K562 (cell line): Measurements from ENCODE around the gene FBXO10. TPM values are rescaled to one million over a fixed set of nuclear protein-coding genes. Genes with fewer than 3 reads are reported as not detected.

Experiments used
- ATAC-seq: fragments of 200-7000 bp; cut with Tn5 transposase; 3 replicates; pipeline ENCODE4 v1.9.1; 2020; ENCODE audit warnings: moderate library complexity
- BruUV-seq: library from RNA; stranded (reverse); fragments of 400-500 nt; replicated peaks from 2 replicates; lab custom pipeline; 2021; lab: Mats Ljungman, UMichigan
- CTCF ChIA-PET: fragments of 300-600 bp; formaldehyde crosslinking; extraction: SDS; loops from one replicate; lab custom pipeline; 2021; ENCODE audit warnings: low intra/inter-chr PET ratio; lab: Yijun Ruan, JAX
- POLR2A ChIA-PET: fragments of 300-600, 350-650 bp; sonication (Branson Sonifier 250); formaldehyde crosslinking; extraction: SDS; loops from one replicate; lab custom pipeline; 2021; ENCODE audit warnings: antibody characterized with exemption, inconsistent platforms; lab: Yijun Ruan, JAX
- DNase-seq, 4 experiments: peaks; one replicate each; pipeline versions ENCODE4 v3.0.0 to v3.0.0-alpha.2; 2011 to 2018; ENCODE audit warnings: low spot score in 3 of 4, mixed read lengths in 3 of 4; ENCODE audit errors: extremely low read depth in 1 of 4
- FAIRE-seq: peaks from 2 replicates; lab custom pipeline; 2011; peaks lifted over from hg19 to GRCh38; lab: Jason Lieb, UNC
- H2AFZ ChIP-seq: 2 replicates; pipeline ENCODE4 v1.6.0; 2011; ENCODE audit warnings: low read depth, low read length, control low read depth, inconsistent platforms
- H3K27ac ChIP-seq: fragments of 200-600 bp; 3 replicates; pipeline ENCODE4 v1.8.0; 2011; ENCODE audit warnings: low read depth, mild to moderate bottlenecking, control low read depth, inconsistent platforms, low read length, moderate library complexity, mixed read lengths; ENCODE audit errors: extremely low read depth
- H3K27me3 ChIP-seq, 2 experiments: fragments of 300-600 bp in 1 of 2; 2 replicates in 1 of 2; 3 replicates in 1 of 2; pipeline versions ENCODE4 v1.6.0 to v1.8.0; 2011; ENCODE audit warnings: inconsistent platforms in 2 of 2, low read length in 2 of 2, mild to moderate bottlenecking in 1 of 2, mixed read lengths in 1 of 2, moderate library complexity in 1 of 2; ENCODE audit not compliant: control insufficient read depth in 2 of 2, insufficient read depth in 2 of 2
- H3K36me3 ChIP-seq: fragments of 300-600 bp; 3 replicates; pipeline ENCODE4 v1.8.0; 2011; ENCODE audit warnings: mild to moderate bottlenecking, low read length, inconsistent platforms; ENCODE audit not compliant: control insufficient read depth, insufficient read depth
- H3K4me1 ChIP-seq, 2 experiments: fragments of 200-600 bp in 1 of 2; replicated peaks in 1 of 2; 2 replicates in 1 of 2; 3 replicates in 1 of 2; pipeline versions ENCODE4 v1.5.1 to v1.8.0; 2011; ENCODE audit warnings: inconsistent platforms in 2 of 2, low read length in 2 of 2, mild to moderate bottlenecking in 1 of 2, mixed read lengths in 1 of 2, moderate library complexity in 1 of 2; ENCODE audit not compliant: control insufficient read depth in 2 of 2, insufficient read depth in 2 of 2
- H3K4me2 ChIP-seq: 2 replicates; pipeline ENCODE4 v1.6.1; 2011; ENCODE audit warnings: low read length, control low read depth, inconsistent platforms, mixed read lengths; ENCODE audit not compliant: insufficient read depth
- H3K4me3 ChIP-seq: fragments of 200-600 bp; sonication (generic), shearing (Covaris generic); 2 replicates; pipeline ENCODE4 v1.5.1; 2016; ENCODE audit warnings: control low read depth, inconsistent platforms
- H3K79me2 ChIP-seq: fragments of 200-600 bp; 3 replicates; pipeline ENCODE4 v1.8.0; 2011; ENCODE audit warnings: low read length, inconsistent platforms; ENCODE audit not compliant: control insufficient read depth, insufficient read depth
- H3K9ac ChIP-seq, 2 experiments: 2 replicates each; pipeline versions ENCODE4 v1.6.0 to v1.6.1; 2011; ENCODE audit warnings: low read depth in 2 of 2, low read length in 2 of 2, control low read depth in 1 of 2, inconsistent platforms in 1 of 2, mild to moderate bottlenecking in 1 of 2, mixed read lengths in 1 of 2; ENCODE audit not compliant: insufficient read depth in 1 of 2
- H3K9me1 ChIP-seq: one replicate; pipeline ENCODE4 v1.6.0; 2011; ENCODE audit warnings: inconsistent platforms, mild to moderate bottlenecking, low read length, moderate library complexity; ENCODE audit not compliant: control insufficient read depth, insufficient read depth
- H3K9me3 ChIP-seq: replicated peaks from 2 replicates; pipeline ENCODE4 v1.5.1; 2011; ENCODE audit warnings: low read depth, low read length, inconsistent platforms; ENCODE audit not compliant: control insufficient read depth, insufficient read depth
- H4K20me1 ChIP-seq: replicated peaks from 2 replicates; pipeline ENCODE4 v1.6.1; 2011; ENCODE audit warnings: low read length, inconsistent platforms, mixed read lengths; ENCODE audit not compliant: control insufficient read depth, insufficient read depth
- CCNT2 ChIP-seq: IDR thresholded peaks from 2 replicates; pipeline ENCODE4 v1.6.1; 2011; ENCODE audit warnings: borderline replicate concordance, low read depth, mild to moderate bottlenecking, moderate library complexity, mixed read lengths, low read length; ENCODE audit not compliant: insufficient read length; ENCODE audit errors: extremely low read depth
- CTBP1 ChIP-seq: fragments of 450-650 bp; IDR thresholded peaks from 2 replicates; pipeline ENCODE4 v1.6.1; 2016; ENCODE audit warnings: borderline replicate concordance
- DACH1 ChIP-seq: fragments of 450-650 bp; IDR thresholded peaks from 2 replicates; pipeline ENCODE4 v1.6.1; 2018; ENCODE audit not compliant: partially characterized antibody
- ERF ChIP-seq: fragments of 450-650 bp; formaldehyde crosslinking; IDR thresholded peaks from 2 replicates; pipeline ENCODE4 v1.4.0; 2020; ENCODE audit warnings: mild to moderate bottlenecking, mixed read lengths
- NFIX ChIP-seq: fragments of 250-450 bp; sonication (Bioruptor Pico); IDR thresholded peaks from 2 replicates; pipeline ENCODE4 v1.4.0; 2020; ENCODE audit warnings: low read depth, mild to moderate bottlenecking, moderate library complexity
- SREBF2 ChIP-seq: sonication (generic); formaldehyde crosslinking; IDR thresholded peaks from 2 replicates; pipeline ENCODE4 v1.4.0; 2020; ENCODE audit warnings: mild to moderate bottlenecking, missing genetic modification reagents
- ZNF395 ChIP-seq: fragments of 200-800 bp; sonication (Bioruptor generic); IDR thresholded peaks from 2 replicates; pipeline ENCODE4 v1.6.1; 2017; ENCODE audit warnings: missing genetic modification characterization, missing compliant biosample characterization
- ZNF696 ChIP-seq: fragments of 250-450 bp; sonication (Bioruptor Pico); conservative IDR thresholded peaks from 2 replicates; pipeline ENCODE4 v1.4.0; 2020; ENCODE audit warnings: mild to moderate bottlenecking, moderate library complexity
- ZNF764 ChIP-seq: fragments of 250-450 bp; sonication (Bioruptor Pico); IDR thresholded peaks from 2 replicates; pipeline ENCODE4 v1.4.0; 2020; ENCODE audit warnings: low read depth, mild to moderate bottlenecking, moderate library complexity
- WGBS: fragments of 100-300 bp; shearing (Covaris generic); methylation state at CpG from one replicate; pipeline ENCODE4 v1.1.6; 2016; ENCODE audit warnings: low coverage, mixed read lengths; ENCODE audit not compliant: insufficient coverage; ENCODE audit errors: missing lambda C conversion rate; 5-methylcytosine and 5-hydroxymethylcytosine counted together
- in situ Hi-C: fragments of 300-500 bp; cut with MboI; formaldehyde crosslinking; loops from 4 replicates; pipeline ENCODE4 v1.15.0; 2018; ENCODE audit warnings: inconsistent platforms, mixed read lengths
- intact Hi-C: fragments of 100-400 bp; cut with micrococcal nuclease; formaldehyde crosslinking; loops from 2 replicates; pipeline ENCODE4 v1.14.2; 2022
- polyA plus RNA-seq, 8 experiments: library from polyadenylated mRNA; depleted of rRNA in 4 of 8; stranded (reverse) in 5 of 8; unstranded in 3 of 8; fragments of >200 nt; fragmentation: Nextera tagmentation in 2 of 8; fragmentation: Illumina TruSeq in 1 of 8; extraction: Ambion mirVana in 2 of 8; extraction: Trizol in 1 of 8; gene quantifications; 2 replicates each; pipeline versions ENCODE4 v1.2.1 to v1.2.3, GENCODE V29; 2011 to 2014; ENCODE audit warnings: inconsistent platforms in 1 of 8, missing spikeins in 1 of 8
- total RNA-seq, 7 experiments: library from RNA; depleted of rRNA in 6 of 7; stranded (reverse); fragments of >200 nt in 6 of 7; fragmentation: Illumina TruSeq in 2 of 7; extraction: Trizol in 2 of 7; gene quantifications; 2 replicates each; pipeline versions ENCODE4 v1.2.1 to v1.2.3, GENCODE V29; 2011 to 2021; ENCODE audit warnings: low replicate concordance in 1 of 7
- TF ChIP-seq, protein P1 (sequence below): sonication (generic); formaldehyde crosslinking; IDR thresholded peaks from 2 replicates; pipeline ENCODE4 v1.8.0; 2022; ENCODE audit warnings: mild to moderate bottlenecking, low read depth, missing genetic modification reagents
- TF ChIP-seq, protein P2 (sequence below): fragments of 150-350 bp; conservative IDR thresholded peaks from 2 replicates; pipeline ENCODE4 v1.6.1; 2014; ENCODE audit warnings: low read length
- TF ChIP-seq, protein P3 (sequence below): fragments of 200-800 bp; sonication (Bioruptor generic); IDR thresholded peaks from 2 replicates; pipeline ENCODE4 v1.6.1; 2016; ENCODE audit warnings: missing genetic modification characterization, missing compliant biosample characterization

FBXO10 gene
- total and polyA plus RNA-seq, 9 of the 15 experiments (the other 6 are each of a cell fraction or from before 2014, with no cell fraction given) = 0.84 to 9.9 (median 6.0) TPM

DNA sequence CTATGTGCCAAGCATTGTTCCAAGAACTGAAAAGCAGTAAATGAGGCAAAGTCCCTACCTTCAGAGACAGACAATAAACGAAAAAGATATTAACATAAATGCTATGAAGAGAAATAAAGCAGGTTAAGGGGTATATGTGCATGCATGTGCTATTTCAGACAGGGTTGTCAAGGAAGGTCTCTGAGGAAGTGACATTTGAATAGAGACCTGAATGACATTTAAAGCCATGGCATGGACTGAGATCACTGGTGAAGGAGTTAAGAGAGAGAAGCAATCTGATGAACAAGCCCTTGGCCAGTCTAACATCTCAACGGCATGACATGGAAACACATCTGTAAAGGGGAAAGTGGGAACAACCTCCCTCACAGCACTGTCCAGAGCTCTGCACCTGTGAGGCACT is 14.5 kb downstream of the FBXO10 start:
- FAIRE-seq = no peak
- in situ Hi-C loops (no loop called here), intact Hi-C loops (no loop called here)
- no peak overlapping the region for H2AFZ ChIP-seq
- H3K9me3 ChIP-seq = no peaks in the 10 kb centered on the region; the same call in 1 of the 2 replicates
- no peak for ATAC-seq
- no peak overlapping the region for H3K4me2 ChIP-seq
- 48% methylated on average over 2 of the region's 2 CpGs for WGBS
- no peak overlapping the region for H3K4me3 ChIP-seq
- no peak overlapping the region for H3K27ac ChIP-seq
- no TSS peak for BruUV-seq
- H3K4me1 ChIP-seq = peaks cover 0 to 2% of the 10 kb centered on the region in 2 experiments; a peak in 1 of 5 replicates
- no peak for DNase-seq
- ChIA-PET CTCF (no interaction called here), POLR2A (no interaction called here)
- no peaks in the 10 kb centered on the region for H3K27me3 ChIP-seq
- H3K79me2 ChIP-seq = no peaks in the 10 kb centered on the region
- no peaks in the 10 kb centered on the region for H3K9me1 ChIP-seq
- H3K9ac ChIP-seq = no peak overlapping the region
- H3K36me3 ChIP-seq = peaks cover 7% of the 10 kb centered on the region; the same call in 2 of the 3 replicates
- H4K20me1 ChIP-seq = no peaks in the 10 kb centered on the region
- TF ChIP-seq ZNF764 (no peak), ZNF395 (CRISPR knock-in tag) (no peak), SREBF2 (CRISPR knock-in tag) (no peak), CTBP1 (no peak), DACH1 (no peak), CCNT2 (no peak), ERF (CRISPR knock-in tag) (no peak), ZNF696 (no peak), NFIX (CRISPR knock-in tag) (no peak)
- TF ChIP-seq, protein P1, sequence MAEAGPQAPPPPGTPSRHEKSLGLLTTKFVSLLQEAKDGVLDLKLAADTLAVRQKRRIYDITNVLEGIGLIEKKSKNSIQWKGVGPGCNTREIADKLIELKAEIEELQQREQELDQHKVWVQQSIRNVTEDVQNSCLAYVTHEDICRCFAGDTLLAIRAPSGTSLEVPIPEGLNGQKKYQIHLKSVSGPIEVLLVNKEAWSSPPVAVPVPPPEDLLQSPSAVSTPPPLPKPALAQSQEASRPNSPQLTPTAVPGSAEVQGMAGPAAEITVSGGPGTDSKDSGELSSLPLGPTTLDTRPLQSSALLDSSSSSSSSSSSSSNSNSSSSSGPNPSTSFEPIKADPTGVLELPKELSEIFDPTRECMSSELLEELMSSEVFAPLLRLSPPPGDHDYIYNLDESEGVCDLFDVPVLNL (CRISPR knock-in tag) = no peak
- TF ChIP-seq, protein P2, sequence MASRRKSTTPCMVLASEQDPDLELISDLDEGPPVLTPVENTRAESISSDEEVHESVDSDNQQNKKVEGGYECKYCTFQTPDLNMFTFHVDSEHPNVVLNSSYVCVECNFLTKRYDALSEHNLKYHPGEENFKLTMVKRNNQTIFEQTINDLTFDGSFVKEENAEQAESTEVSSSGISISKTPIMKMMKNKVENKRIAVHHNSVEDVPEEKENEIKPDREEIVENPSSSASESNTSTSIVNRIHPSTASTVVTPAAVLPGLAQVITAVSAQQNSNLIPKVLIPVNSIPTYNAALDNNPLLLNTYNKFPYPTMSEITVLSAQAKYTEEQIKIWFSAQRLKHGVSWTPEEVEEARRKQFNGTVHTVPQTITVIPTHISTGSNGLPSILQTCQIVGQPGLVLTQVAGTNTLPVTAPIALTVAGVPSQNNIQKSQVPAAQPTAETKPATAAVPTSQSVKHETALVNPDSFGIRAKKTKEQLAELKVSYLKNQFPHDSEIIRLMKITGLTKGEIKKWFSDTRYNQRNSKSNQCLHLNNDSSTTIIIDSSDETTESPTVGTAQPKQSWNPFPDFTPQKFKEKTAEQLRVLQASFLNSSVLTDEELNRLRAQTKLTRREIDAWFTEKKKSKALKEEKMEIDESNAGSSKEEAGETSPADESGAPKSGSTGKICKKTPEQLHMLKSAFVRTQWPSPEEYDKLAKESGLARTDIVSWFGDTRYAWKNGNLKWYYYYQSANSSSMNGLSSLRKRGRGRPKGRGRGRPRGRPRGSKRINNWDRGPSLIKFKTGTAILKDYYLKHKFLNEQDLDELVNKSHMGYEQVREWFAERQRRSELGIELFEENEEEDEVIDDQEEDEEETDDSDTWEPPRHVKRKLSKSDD = no peak
- TF ChIP-seq, protein P3, sequence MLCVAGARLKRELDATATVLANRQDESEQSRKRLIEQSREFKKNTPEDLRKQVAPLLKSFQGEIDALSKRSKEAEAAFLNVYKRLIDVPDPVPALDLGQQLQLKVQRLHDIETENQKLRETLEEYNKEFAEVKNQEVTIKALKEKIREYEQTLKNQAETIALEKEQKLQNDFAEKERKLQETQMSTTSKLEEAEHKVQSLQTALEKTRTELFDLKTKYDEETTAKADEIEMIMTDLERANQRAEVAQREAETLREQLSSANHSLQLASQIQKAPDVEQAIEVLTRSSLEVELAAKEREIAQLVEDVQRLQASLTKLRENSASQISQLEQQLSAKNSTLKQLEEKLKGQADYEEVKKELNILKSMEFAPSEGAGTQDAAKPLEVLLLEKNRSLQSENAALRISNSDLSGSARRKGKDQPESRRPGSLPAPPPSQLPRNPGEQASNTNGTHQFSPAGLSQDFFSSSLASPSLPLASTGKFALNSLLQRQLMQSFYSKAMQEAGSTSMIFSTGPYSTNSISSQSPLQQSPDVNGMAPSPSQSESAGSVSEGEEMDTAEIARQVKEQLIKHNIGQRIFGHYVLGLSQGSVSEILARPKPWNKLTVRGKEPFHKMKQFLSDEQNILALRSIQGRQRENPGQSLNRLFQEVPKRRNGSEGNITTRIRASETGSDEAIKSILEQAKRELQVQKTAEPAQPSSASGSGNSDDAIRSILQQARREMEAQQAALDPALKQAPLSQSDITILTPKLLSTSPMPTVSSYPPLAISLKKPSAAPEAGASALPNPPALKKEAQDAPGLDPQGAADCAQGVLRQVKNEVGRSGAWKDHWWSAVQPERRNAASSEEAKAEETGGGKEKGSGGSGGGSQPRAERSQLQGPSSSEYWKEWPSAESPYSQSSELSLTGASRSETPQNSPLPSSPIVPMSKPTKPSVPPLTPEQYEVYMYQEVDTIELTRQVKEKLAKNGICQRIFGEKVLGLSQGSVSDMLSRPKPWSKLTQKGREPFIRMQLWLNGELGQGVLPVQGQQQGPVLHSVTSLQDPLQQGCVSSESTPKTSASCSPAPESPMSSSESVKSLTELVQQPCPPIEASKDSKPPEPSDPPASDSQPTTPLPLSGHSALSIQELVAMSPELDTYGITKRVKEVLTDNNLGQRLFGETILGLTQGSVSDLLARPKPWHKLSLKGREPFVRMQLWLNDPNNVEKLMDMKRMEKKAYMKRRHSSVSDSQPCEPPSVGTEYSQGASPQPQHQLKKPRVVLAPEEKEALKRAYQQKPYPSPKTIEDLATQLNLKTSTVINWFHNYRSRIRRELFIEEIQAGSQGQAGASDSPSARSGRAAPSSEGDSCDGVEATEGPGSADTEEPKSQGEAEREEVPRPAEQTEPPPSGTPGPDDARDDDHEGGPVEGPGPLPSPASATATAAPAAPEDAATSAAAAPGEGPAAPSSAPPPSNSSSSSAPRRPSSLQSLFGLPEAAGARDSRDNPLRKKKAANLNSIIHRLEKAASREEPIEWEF (CRISPR knock-in tag) = no peak
